Fibroblast of skin of right biceps (primary cell): Measurements from ENCODE around the gene L3MBTL4.
"Not testable (repeated sequence)": the region's sequence is repeated elsewhere in the genome, so short reads cannot be mapped to it uniquely, and the experiment has no call there.

ENCODE experiments used
- DNase-seq: peaks from one replicate; pipeline ENCODE4 v3.0.0-alpha.2; 2013

The L3MBTL4 gene

DNA sequence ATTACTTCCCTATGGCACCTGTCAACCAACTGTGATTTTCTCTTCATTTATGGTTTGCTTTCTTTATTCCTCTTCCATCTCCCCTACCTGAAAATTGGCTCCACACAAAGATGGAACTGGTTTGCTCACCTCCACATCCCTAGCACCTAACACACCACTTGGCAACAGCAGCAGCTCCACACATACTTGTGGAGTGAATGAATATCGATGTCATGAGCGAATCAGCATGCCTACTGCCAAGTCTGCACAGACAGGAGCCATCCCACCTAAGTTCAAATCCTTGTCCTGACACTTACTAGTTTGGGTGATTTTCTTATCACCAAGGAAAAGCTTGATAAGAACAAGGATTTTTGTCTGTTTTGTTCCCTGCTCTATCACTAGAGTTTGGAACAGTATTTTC, 328.0 kb downstream of the L3MBTL4 start:
- DNase-seq = no peak

DNA sequence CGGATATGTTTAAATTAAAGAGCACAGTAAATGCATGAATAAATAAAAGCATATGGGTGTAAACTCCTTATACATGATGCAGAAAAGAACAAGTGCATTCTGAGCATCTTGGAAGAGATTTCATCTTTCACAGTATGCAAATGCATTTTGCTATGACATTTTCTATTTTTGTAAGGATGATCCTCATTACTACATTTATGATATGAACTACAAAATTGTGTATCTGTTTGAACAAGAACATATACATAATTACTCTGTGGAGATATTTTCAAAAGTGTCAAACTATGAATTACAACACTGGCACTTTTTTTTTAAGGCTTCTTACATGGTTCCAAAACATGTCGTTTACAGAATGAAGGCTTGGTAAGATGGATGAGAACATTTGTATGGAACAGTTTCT, 335.3 kb downstream of the L3MBTL4 start:
- no peak for DNase-seq

DNA sequence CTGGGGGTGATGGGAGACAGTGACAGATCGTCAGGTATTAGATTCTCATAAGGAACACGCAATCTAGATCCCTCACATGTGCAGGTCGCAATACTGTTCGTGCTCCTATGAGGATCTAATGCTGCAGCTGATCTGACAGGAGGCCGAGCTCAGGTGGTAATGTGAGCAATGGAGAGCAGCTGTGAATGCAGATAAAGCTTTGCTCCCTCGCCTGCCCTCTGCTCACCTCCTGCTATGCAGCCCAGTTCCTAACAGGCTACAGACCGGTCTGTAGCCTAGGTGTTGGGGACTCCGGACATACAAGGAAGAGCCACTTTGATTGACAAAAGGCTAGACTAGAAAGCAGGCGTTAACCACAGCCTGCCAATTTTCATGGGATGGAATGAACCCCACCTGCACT, 335.8 kb downstream of the L3MBTL4 start:
- DNase-seq = no peak

GRCh38 chr18:6072423-6072822, 342.3 kb downstream of the L3MBTL4 start:
- DNase-seq = not testable (repeated sequence)

- DNase-seq = no peak
These were observed 345.2 kb downstream of the L3MBTL4 start for GRCh38 chr18:6069539-6069938.

GRCh38 chr18:6069103-6069502, 345.6 kb downstream of the L3MBTL4 start:
- no peak for DNase-seq

GRCh38 chr18:6060149-6060548, 354.6 kb downstream of the L3MBTL4 start:
- DNase-seq = no peak

- DNase-seq = no peak
These were observed 355.2 kb downstream of the L3MBTL4 start for GRCh38 chr18:6059551-6059950.

GRCh38 chr18:6058941-6059340, 355.8 kb downstream of the L3MBTL4 start:
- DNase-seq = peak; percentile 76

- DNase-seq = peak; percentile 57
These were observed 357.1 kb downstream of the L3MBTL4 start for GRCh38 chr18:6057604-6058003.

DNA sequence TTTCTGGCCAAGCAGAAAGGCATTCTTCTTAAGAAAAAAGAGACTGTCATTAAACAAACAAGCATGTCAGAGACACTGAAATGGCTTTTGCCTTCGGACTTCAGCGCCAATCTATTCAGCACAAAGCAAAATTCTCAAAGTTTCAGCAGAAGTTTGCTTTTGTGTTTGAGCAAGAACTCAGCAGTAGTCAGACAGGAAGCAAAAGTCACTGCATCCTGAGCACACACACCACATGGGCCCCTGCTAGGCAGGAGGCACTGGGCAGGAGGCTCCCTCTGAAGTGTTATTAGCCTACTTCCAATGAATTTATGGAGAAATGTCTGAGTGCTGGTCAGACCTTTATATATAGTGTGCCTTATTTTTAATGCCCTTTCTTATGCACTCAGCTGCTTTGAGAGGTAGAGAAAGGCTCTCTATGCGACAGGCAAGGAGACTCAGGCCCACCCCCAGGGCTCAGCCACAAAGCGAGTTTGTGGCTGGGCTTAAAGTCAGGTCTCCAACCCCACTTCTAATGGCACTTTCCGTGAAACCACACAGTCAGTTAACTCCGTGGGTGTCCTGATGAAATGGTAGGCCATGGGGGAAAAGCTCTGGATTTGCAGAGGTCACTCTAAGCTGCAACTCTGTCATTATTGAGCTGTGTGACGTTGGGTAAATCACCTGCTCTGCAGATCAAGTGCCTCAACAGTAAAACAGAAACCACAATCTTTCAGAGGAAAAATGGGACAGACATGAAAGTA, 358.4 kb downstream of the L3MBTL4 start:
- peak; percentile 64 for DNase-seq

DNA sequence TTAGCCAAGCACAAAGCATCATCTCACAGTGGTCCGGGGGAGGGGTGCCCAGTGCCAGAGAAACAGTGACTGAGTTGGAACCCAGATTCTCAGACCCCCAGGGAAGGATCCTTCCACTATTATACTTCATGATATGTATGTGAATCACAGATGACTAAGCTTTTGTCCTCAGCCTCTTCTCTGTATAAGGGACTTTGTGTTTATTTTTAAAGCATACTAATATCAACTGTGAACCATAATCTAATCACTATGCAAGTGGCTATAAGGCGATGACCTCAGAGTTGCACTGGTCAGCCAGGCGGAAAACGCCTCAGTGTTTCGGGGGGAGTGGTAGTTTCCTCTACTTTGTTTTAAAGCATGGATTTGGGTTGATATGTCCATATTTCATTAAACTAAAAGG, 359.0 kb downstream of the L3MBTL4 start:
- DNase-seq = peak; percentile 89

DNA sequence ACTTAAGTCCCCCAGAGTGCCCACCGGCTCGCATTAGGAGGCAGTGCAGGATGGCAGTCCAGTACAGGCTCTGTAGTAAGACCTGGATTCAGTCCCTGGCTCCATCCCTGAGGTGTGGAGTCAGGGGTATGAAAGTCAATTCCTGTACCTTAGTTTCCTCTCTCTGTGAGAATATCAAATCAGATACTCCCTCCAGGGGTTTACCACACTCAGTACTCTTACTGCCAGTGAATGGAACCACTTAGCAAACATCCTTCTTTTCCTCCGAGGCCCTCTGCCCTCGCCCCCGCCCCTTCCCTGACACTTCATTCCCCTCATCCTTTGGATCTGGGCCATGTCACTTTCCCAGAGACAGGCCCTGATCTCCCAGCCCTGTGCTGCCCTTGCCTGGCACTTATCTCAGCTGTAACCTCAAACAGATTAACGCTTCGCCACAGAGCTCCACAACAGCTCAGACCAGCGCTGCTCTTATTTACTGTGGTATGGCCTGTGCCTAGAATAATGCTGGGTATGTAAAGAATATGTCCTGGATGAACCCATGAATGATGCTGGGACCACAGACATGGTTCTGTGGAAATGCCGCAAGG, 360.4 kb downstream of the L3MBTL4 start:
- DNase-seq = no peak

DNA sequence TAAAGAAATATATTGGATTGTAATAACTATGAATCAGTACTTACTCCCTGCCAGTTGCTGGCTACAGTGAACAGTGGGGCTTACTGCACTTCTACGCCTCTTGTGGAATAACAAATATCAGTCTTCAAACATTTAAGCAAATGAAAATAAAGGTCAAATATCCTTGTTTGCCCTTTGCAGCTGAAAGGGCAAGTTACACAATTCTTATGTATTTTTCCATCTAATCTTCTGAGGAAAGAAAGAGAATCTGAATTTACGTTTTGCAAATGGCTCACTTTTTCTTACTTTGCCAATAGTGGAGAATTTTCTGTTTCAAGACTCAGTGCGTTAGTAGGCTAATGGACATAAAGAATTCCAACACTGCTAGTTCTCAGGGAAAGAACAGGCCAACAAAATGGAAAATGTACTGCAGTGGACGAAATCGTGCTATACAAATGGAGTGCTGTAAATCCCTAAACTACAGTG, 362.2 kb downstream of the L3MBTL4 start:
- no peak for DNase-seq

- DNase-seq = peak; percentile 24
These were observed 367.1 kb downstream of the L3MBTL4 start for GRCh38 chr18:6047596-6047995.

GRCh38 chr18:6044773-6045172, 369.9 kb downstream of the L3MBTL4 start:
- DNase-seq = no peak

DNA sequence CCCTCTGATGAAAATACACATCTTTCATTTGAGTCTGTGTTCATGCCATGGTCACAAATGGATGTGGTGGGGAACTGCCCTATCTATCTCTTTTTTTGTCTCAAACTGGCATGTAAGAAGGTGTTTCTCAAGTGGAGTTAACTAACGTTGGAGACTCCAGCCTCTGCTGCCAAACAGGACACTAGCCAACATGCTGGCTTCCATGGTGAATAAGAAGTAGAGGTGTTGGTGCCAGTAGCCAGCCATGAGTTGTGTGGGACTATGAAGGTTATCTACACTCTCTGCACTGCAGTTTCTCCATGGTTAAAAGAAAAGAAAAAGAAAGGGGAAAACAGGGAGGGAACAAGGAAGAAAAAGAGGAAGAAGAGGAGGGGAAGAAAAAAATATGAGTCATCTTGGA, 370.4 kb downstream of the L3MBTL4 start:
- DNase-seq = no peak

- DNase-seq = peak; percentile 28
These were observed 375.7 kb downstream of the L3MBTL4 start for GRCh38 chr18:6039055-6039454.

DNA sequence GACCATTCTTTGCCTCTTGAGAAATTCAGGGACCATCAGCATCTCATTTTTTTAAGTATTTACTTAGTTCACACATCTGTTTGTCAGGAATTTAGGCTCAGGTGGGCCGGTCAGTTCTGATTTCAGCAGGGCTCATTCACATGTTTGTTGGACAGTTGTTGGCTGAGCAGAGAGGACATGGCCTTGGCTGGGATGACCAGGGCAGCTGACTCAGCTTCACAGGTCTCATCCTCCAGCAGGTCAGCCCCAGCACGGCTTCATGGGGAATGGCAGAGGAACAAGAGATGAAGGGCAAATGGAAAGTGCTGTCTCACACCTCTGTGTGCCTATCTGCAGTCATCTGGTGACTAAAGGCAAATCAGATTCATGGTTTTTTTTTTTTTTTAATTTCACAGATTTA, 383.3 kb downstream of the L3MBTL4 start:
- no peak for DNase-seq

DNA sequence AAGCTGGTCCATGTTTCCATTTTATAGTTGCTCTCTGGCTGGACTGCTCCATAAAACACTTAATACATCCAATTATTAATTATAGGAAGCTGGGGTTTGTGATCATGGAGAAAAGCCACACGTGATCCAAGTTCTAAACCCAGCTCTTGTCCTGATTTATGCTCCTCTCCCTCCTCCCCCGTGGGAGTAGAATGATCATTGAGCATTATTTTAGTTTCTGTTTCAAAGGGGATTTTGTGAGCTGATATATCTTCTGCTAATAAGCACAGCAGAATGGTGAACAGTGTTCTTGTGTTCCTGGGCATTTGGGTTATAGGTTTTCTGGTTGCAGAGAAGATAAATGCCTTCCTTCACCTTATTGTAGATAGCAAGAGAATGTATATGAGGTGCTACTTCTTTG, 383.7 kb downstream of the L3MBTL4 start:
- no peak for DNase-seq

DNA sequence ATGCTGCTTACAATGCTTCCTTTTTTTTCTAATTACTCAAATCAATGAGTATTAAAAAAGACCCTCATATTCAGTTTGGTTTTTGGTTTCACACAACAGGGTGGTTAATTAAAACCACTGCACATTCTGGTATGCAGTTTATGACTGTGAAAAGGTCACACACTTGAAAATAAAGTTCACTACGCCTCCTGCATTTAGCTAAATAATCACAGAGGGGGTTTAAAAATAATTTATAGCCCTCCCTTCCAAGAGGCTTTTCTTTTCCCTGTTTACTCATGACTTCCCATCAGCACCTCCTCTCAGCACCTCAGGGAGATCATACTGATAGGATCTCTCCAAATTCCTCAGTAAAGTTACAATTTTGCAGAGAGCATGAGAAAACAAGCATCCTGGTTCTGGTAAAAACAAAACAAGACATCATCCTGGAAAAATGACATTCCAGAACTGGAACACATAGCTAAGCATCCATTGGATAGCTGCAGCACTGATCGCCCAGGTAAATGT, 389.9 kb downstream of the L3MBTL4 start:
- peak; percentile 48 for DNase-seq

DNA sequence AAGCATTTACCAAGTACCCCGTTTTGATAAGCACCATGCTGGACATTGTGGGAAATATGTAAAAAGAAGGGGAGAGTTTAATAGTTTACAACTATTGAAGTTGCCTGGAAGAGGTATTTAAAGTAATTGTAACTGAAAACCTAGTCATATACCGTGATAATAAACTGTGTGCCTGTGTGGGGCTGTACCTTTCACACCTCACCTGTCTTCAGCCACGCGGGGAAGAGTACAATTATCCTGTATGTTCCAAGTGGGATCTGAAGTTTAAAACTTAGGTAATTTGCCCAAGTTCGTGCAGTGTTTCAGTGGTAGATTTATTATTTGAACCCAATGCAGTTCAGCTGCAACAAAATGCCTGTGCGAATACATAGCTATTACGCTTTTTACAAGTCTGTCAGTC, 391.2 kb downstream of the L3MBTL4 start:
- DNase-seq = no peak

- peak; percentile 70 for DNase-seq
These were observed 391.9 kb downstream of the L3MBTL4 start for GRCh38 chr18:6022845-6023244.

DNA sequence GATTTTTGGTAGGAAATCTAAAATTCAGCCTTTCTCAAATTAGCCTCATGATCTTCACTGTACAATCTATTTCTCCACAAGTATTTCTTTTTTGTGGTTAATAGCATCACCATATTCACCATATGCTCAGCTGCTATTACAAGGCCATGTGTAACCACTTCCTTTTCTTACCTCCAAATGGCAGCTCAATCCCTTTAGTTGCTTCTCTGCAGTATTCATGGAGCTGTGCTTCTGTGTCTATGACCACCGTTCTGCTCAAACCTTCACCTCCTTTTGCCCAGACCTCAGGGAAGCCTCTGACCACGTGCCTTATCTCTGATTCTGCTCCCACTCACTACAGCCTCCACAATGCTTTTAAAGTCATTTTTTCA, 392.7 kb downstream of the L3MBTL4 start:
- DNase-seq = peak; percentile 54
